Raji (cell line): ENCODE measurements around the gene DGKE.

Experiments
- POLR2A ChIP-seq: IDR thresholded peaks from 2 replicates; pipeline ENCODE4 v1.6.1; 2011; ENCODE audit warnings: low read depth, low read length, control low read depth; ENCODE audit not compliant: insufficient read depth

Gene DGKE

DNA sequence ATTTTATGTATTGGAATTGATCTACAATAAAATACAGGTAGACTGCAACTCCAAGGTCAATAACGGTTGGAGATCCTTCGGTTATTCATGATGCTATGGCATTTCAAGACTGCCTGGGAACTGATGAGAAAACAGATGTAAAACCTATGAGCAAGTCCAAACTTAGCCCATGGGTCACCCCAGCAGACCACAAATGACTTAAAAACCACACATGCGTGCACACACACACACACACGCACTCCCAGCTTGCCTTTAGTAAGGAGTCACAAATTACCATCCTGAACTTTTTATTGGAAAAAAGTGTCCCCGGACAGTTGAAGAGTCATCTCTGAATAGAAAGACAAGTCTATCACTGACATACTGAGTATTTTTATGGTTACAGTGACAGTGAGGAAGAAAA is 53.2 kb downstream of the DGKE start:
- no peak for TF ChIP-seq POLR2A

GRCh38 chr17:56887552-56888467 is 53.9 kb downstream of the DGKE start:
- TF ChIP-seq POLR2A = no peak

DNA sequence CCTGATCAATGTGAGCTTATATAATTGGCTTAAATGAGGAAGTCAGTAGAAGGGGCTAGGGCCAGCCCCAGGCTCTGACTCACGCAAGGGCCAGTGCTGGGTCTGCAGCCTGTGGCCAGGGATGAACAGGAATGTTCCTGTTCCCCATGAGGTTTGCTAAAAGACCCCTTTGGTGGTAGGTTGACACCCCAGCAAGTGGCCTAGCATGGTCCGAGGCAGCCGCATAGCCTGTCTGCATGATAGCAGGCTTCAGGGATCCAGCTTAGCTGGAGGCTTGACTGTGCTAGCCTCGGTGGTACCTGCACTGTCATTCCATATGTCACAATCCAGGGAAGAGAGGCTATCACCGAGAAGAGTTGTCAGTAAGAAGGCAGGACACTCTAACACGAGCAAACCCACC is 56.4 kb downstream of the DGKE start:
- TF ChIP-seq POLR2A = no peak

DNA sequence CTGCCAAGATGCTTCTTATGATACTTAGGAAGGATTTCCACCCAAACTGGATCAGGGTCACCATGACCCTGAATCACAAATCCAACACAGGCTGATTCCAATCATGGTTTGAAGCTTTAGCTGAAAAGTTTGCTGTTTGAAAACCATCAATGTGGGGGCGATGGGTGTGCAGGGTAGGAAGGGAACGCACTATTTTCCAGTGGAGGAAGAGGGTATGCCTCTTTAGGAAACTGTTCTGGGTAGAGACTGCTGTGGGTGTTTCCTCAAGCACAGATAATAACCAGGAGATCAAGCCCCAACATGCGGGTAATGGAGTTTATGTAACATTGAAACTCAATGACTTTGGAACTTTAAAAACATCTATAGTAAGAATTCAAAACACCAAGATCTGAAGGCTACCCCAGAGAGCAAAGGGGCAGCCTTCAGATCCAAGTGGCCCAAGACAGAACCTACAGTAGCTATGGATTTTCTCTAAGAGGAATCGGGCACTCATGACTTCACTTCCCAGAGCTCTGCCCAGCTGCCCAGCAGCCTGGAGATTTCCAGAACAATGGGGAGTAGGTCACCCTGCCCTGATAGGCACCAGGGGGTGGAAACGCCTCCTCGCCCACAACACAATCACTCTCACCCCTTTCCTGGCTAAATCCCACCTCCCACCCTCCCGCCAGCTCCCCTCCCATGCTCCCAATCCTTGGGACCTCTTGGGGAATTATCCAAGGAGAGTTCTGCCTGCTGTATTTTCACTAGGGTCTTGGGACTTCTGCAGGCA is 57.1 kb downstream of the DGKE start:
- TF ChIP-seq POLR2A = no peak

DNA sequence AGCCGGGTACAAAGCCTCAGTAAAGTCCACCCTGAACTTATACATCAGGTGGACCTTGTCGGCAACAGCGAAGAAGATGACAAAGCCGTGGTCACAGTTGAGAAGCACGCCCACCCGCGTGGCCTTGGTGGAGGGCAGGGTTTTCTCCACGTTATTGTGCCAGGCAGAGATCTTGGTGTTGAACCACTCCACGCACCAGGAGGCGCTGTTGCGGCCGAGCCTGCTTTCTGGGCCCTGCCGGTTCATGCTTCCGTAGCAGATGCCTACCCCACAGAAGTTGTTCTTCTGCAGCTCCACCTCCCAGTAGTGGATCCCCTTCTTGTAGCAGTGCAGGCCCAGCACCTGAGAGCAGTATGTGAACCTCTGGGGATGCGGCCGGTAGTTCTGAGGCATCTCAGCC is 57.8 kb downstream of the DGKE start:
- no peak for TF ChIP-seq POLR2A

GRCh38 chr17:56892333-56892732 is 58.4 kb downstream of the DGKE start:
- TF ChIP-seq POLR2A = no peak

DNA sequence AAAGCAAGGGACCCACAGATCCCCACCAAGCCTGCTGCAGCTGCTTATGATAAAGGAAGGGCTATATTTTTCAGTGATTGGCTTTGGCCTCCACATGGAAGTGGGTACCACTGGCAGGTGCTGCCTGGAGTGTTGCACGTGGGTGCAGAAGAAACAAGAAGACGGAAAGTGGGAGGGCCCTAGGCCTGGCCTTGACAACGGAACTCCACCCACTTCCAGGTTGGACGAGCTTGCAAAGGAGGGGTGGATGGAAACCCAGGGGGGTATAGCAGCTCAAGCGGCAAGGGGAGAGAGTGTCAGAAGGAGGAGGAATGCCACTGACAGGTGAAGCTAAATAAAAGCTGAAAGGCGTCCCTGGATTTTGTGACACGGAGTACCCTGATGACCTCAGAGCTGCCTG is 59.6 kb downstream of the DGKE start:
- TF ChIP-seq POLR2A = no peak

GRCh38 chr17:56894859-56895455 is 61.0 kb downstream of the DGKE start:
- no peak for TF ChIP-seq POLR2A

GRCh38 chr17:56896217-56896967 is 62.4 kb downstream of the DGKE start:
- TF ChIP-seq POLR2A = no peak

DNA sequence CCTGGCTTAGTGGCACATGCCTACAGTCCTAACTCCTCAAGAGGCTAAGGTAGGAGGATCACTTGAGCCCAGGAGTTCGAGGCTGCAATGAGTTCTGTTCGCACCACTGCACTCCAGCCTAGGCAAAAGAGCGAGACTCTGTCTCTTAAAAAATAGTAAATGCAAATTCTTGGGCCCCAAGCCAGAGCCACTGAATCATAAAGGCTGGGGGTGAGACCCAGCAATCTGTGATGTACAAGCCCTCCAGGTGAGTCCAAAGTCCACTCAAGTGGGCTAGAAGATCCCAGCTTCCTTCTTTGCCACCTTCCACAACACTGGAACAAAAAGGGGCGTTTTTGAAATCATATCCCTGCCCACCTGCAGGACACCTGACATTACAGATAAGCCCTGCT is 63.0 kb downstream of the DGKE start:
- TF ChIP-seq POLR2A = no peak

DNA sequence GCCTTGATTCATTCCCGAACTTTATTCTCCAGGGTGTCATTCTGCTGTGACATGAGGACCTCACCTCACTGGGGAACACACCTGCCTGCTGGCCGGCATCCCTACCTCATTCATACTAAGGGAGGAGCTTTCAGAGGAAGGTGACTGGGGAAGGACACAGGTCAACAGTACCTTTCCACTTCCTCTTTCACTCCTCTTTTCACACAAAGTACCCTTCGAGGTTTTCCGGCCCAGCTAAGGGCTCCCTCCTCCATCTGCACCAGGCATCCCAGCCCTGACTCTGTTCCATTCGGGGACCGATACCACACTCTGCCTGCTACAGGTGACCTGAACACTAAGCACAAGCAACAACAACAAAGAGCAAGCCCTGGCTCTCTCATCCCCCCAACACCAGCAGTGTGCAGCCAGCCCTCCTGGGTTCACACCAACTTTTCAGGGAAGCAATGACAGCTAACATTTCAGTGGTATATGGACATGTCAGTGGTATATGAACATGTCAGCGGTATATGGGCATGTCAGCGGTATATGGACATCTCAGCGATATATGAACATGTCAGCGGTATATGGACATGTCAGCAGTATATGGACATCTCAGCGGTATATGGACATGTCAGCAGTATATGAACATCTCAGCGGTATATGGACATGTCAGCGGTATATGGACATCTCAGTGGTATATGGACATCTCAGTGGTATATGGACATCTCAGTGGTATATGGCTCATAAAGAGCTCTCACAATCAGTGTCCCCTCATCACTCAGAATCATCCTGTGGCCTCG is 63.9 kb downstream of the DGKE start:
- TF ChIP-seq POLR2A = 0 out of 2 replicates have a peak, but pooled peaks have one; percentile 13

DNA sequence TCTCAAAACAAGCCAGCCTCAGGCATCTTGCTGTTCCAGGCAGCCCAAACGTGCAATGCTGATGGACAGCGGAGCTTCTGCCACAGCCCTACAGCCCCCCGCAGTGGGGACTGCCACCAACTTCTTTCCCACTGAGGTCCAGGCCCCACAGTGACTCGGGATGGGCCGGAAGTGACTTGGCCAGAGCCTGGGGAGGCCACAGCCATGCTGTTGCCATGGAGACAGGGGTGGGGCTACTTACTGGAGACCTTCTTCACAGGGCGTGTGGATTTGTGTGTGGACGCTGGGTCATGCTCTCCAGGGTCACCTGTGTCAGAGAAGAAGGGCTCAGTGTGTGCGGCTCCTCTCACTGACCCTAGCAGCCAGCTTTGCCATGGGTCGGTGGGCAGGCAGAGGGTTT is 64.9 kb downstream of the DGKE start:
- TF ChIP-seq POLR2A = no peak

DNA sequence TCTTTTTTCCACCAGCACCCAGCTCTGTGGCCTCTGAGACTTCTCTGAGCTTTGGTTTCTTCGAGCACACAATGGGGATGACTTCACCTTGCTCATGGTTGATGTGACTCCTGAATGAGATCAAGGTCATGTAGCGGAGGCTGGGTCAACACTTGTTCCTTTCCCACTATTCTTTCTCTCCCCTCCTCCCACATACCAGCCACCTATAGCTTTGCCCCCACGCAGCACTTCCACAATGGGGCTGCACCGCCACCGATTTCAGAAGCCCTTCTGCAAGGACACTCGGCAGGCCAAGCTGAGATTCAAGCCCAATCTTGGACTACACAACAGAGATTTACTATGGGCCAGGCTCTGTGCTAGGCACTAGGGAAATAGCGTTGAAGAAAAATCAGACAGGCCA is 65.5 kb downstream of the DGKE start:
- no peak for TF ChIP-seq POLR2A

DNA sequence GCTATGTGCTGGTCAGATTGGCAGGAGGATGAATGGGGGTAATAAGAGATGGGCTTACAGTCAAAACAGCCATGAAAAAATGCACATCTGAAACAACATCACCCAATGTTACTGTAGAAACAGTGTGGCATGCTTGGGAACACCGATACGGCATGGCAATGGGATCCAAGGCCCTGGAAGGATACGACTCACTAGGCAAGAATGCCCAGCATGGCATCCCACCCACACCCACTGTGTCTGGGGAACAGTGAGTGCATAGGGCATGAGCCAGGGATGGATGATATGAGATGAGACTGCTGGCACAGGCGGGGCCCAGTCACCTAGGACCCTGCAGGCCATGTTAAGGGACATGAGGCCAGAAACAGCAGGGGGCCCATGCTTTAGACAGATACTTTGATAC is 68.4 kb downstream of the DGKE start:
- no peak for TF ChIP-seq POLR2A
